ENCODE data around the gene KLF4.
A peak's percentile ranks its signal among the peaks of the same experiment; 100 is the strongest.
"Not testable (repeated sequence)": the region's sequence is repeated elsewhere in the genome, so short reads cannot be mapped to it uniquely, and the experiment has no call there.

The KLF4 gene

DNA sequence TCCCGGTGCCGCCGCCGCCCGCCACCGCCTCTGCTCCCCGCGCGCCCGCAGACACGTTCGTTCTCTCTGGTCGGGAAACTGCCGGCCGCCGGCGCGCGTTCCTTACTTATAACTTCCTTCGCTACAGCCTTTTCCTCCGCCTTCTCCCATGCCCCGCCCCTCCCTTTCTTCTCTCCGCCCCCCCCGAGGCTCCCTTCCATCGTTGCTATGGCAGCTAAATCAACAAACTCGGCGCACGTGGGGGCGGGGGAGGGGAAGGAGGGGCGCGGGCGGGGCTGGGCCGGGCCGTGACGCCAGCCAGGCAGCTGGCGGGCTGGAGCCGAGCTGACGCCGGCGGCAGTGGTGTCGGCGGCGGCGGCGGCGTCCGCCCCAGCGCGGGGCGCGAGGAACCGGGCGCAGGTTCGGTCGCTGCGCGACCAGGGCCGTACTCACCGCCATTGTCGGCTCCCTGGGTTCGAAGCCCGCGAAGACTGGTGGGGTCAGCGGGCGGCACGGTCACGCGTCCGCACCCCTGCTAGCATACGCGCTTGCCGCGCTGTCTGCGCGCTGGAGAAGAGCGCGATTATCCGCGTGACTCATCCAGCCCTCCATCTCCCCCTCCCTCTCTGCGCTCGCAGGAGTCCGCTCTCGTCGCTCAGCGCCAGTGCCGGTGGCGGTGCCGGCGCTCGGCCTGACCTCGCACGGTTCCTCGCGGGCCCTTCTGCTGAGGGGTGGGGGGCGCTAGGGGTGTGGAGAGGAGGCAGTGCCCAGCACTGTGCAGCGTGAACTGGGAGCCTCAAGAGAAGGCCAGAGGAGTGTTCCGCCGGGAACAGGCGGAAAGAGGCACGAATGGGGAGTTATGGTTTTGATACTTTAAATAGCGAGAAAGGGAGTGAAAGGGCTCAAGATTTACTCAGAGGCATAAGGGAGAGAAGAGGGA, at the start of gene KLF4:
KLF4 (minus strand) TSS at position 83 of the 919 bp plus-strand sequence. CDS start 597 bp downstream, outside the sequence.
- peak; percentile 68 for DNase-seq

DNA sequence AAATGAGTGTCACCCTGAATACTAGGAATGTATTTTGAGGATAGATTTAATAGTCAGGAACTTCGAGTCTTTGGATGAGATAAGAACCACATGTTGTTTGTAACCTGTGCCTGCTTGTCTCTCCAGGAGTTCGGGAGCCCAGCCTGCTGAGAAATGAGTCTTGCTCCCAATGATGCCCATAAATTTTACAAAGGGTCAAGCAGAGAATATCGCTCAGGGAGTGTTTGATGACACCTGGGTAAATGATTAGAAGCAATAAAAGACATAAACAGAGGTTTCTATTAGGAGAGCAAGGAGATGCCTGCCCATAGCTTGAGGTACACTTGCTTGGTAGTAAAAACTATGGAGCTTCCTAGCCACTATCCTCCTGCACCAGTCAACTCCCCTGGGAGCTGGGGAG, 46.9 kb upstream of the KLF4 start:
- no peak for DNase-seq

DNA sequence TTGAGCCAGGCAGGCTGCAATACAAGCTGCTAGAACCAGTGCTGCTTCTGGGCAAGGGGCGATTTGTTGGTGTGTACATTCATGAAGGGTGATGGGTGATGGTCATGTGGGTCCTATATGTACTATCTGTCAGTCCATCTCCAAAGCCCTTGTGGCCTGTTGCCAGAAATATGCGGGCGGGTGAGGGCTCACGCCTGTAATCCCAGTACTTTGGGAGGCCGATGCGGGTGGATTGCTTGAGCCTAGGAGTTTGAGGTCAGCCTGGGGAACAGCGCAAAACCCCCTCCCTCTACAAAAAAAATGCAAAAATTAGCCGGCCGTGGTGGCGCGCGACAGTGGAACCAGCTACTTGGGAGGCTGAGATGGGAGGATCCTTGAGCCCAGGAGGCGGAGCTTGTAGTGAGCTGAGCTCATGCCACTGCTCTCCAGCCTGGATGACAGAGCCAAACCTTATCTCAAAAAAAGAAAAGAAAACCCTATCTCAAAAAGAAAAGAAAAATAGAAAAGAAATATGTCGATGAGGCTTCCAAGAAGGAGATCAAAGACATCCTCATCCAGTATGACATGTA, 45.0 kb upstream of the KLF4 start:
- DNase-seq: no peak

DNA sequence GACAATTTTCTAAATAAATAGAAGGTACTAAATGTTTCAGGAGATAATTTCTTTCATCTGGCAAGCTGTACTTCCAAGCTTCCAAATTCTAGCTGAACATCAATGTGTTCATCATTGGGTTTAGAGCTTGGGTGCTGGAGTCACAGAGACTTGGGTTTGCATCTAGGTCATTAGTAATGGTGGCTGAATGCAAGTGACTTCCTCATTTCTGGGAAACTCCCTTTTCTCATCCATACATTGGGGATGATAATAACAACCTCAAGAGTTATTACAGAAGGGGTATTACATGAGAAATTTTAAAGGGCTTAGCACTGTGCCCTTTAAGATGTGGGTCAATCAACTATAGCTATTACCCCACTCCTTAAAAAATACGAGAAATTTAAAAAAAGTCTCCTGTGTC, 41.1 kb upstream of the KLF4 start:
- no peak for DNase-seq

DNA sequence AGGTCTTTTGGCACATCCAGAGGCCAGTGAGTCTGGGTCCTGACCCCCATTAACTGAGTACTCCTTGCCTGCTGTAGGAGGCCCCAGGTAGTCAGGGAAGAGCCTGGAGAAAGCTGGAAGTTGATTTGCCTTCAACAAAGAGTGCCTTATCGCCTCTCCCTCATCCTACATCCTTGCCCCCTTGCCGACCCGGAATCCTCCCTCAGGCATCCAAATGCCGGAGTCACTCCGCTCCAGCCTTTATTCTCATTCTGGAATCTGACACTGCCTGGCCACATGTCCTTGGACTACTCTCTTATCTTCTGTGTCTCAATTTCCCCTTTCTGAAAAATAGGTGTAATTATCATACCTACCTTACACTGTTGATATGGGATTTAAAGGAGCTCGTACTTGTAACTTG, 39.1 kb upstream of the KLF4 start:
- DNase-seq: no peak

DNA sequence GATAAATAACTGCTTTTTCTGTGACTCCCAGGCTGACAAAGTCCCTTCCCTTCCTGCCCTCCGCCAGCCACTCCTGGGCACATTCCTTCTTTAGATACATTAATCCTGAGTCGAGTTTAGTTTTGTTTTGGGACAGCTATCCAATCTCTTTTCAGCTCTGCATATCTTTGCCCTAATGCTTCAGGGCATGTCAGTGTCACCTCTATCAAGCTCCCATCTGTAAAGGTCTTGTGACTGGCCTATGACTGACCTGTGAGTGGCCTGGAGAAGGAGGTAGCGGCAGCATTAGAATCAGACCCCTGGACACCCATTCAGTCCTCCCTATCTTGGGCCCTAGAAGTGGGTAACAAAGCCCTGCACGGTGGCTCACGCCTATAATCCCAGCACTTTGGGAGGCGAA, 34.0 kb upstream of the KLF4 start:
- no peak for DNase-seq

DNA sequence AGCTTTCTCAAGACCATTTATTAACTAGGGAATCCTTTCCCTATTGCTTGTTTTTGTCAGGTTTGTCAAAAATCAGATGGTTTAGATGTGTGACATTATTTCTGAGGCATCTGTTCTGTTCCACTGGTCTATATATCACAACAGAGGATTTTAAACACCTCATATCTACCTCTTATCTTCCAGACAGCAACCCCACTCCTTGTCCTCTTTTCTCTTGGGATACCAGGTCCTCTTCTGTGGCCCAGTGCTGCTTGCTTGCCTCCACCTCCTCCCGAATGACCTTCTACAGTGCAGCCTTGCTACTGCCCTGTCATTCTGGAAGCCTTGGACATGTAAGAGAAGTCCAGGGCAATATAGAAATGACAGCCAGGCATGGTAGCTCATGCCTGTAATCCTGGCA, 30.6 kb upstream of the KLF4 start:
- no peak for DNase-seq

DNA sequence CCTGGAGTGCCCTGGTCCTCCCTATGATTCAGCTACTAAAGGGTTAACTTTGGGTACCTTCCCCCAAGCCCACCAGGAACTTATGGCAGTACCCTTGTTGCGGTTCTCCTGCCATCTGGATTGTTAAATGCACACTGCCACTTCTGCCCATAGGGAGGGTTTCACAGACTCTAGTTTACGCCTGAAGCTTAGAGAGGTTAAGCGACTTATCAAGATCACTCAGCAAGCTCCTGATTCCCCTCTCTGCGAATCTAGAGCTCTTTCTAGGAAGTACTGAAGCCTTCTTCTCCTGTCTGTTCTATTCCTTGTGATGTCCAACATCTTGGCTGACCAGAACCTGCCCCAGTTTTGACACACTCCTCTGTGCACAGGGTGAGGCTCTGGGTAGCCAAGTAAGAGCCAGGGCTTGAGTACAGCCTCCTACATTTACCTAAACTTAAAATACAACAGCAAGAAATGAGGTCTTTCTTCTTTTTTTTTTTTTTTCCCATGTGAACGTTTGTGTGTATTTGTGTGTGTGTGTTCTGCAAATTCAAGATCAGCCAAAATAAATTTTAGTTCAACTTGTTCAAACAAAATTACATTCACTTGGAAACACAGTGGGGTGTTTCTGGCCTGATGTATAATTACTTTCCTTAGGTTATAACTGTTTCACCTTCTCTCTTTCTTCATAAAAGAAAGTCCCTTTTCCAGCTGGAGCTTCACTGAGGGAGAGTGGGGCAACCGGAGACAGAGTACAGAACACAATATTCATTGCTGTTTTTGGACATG, 28.7 kb upstream of the KLF4 start:
- no peak for DNase-seq

DNA sequence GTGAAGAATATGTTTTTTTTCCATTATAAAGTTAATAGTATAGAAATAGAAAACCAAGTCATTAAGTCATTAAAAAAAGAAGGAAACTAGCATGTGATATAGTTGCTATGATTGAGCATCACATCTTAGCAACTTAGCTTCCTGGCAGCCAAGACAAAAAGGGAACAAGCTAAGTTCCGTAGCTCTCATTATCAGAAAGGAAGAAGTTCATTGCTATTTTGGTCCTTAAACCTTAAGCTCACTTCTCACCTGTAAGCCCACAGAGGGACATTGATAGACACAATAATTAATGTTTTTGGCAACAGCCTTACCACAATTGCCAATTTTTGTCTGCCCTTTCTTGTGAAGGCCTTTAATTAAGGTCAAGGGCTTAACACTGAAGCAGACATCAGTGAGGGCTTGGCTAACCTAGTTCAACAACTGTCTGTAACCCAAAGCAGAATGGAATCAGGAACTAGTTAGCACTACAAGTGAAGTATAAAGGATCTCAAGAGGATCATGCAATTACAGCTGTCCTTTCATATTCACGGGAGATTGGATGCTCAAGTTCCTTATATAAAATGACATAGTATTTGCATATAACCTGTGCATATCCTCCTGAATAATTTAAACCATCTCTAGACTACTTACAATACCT, 24.0 kb upstream of the KLF4 start:
- peak; percentile 10 for DNase-seq

DNA sequence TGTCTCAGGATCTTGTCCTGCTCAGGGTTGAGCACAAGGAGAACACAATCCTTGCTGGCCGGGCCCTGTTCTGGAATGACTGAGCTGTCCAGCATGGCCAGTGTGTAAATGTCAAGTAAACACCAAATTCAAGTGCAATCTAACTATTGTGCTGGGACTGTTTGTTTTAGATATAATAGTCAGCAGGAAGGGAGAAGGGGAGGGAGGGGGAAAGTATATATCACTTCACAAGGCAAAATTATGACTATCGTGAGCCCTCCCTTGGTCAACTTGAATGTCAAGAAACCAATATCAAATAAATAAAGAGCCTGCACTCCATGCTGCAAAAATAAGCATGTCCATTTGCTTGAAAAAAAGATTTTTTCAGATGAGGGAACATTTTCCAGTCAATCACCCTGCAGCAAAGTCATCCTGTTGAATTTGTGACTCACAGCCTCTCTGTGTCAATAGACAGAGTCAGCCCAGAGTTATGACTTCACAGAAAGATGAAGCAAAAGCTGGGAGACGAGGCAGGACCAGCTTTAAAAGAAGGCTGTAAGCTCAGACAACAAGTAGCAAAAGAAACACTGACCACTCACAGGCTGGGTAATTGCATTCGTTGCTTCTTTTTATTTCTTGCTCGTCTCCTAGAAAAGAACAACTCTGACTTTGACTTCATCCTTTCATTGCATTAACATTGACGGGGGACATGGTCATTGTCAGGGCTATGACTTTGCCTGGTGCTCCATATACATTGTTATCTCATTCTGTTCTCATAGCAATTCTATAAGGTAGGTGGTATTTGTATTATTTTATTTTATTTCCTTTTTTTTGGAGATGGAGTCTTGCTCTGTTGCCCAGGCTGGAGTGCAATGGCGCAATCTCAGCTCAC, 15.3 kb upstream of the KLF4 start:
- DNase-seq: no peak

DNA sequence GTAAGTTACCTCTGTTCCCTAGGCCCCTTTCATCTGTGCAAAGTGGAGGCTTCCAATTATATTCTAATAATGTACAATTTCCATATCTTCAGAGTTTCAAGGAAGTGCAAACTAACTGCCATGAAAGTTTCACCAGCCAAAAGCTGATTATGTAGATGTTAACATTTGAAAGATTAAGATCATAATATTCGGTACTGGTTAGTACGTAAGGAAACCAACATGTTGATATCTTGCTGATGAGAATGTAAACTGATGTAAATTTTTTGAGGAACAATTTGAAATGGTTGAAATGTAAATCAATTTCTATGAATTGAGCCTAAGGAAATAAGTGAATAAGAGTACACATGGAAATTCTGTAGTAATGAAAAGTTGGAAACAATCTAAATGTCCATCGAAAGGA, 12.9 kb upstream of the KLF4 start:
- DNase-seq: no peak

DNA sequence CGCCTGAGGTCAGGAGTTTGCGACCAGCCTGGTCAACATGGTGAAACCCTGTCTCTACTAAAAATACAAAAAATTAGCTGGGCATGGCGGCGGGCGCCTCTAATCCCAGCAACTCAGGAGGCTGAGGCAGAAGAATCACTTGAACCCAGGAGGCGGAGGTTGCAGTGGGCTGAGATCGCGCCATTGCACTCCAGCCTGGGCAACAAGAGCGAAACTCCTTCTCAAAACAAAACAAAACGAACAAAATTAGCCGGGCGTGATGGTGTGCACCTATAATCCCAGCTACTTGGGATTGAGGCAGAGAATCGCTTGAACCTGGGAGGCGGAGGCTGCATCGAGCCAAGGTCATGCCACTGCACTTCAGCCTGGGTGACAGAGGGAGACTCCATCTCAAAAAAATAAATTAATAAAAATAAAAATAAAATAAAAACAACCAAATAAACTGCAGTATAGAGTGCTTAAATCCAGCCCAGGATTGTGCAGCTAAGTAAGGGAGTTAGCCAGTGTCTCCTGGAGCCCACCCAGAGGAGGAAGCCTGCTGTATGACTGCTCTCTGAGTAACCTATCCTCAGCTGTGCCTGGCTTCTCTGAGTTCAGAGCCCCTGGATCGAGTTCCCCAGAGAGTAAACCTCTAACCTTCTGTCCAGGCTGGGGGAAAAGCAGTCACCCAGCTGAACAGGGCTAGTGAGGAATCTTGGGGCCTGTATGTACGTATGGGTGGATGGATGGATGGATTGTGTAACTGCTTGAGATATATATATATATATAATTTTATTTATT, 11.0 kb upstream of the KLF4 start:
- not testable (repeated sequence) for DNase-seq

DNA sequence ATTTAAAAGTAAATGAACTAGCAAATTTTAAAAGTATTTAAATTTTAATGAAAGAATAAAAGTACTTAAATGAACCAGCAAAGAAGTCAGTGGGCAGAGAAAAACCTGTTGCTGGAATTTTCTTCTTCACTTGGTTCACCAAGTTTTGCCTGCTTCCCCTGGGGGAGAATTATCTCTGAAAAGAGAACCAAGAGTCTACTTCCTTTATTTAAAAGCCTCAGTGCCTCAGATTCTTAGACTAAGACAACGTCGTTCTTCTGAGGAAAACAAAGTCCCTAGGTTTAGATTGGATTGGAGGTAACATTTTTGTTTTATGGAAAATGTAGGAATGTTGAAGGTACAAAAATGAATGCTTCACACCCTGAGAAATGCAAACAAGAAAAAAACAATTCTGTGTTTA, 7.4 kb upstream of the KLF4 start:
- DNase-seq: no peak

DNA sequence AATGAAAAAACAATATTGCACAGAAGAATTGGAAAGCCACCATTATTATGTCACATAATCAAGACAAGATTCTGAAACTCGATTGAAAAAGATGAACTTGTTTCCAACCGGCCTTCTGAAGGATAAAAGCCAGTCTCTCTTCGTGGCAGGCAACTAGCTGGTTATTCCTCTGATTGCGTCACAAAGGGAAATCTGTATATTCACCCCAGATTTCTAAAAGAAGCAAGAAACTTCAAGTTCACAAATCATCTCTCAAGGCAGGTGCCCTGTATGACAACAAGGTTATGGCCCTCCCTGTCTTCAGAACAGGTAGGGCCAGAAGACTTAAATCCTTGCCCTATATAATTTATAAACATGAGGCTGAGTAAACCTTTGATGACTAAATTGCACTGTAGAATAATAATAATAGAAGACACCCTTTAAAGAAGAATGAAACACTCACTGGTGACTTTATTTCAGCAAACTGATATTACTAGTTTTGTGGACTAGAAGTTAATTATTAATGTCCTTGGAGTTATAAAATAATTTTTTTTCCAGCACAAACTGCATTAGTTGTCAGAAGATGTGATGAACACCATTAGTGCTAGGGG, 2.9 kb upstream of the KLF4 start:
- DNase-seq: no peak

DNA sequence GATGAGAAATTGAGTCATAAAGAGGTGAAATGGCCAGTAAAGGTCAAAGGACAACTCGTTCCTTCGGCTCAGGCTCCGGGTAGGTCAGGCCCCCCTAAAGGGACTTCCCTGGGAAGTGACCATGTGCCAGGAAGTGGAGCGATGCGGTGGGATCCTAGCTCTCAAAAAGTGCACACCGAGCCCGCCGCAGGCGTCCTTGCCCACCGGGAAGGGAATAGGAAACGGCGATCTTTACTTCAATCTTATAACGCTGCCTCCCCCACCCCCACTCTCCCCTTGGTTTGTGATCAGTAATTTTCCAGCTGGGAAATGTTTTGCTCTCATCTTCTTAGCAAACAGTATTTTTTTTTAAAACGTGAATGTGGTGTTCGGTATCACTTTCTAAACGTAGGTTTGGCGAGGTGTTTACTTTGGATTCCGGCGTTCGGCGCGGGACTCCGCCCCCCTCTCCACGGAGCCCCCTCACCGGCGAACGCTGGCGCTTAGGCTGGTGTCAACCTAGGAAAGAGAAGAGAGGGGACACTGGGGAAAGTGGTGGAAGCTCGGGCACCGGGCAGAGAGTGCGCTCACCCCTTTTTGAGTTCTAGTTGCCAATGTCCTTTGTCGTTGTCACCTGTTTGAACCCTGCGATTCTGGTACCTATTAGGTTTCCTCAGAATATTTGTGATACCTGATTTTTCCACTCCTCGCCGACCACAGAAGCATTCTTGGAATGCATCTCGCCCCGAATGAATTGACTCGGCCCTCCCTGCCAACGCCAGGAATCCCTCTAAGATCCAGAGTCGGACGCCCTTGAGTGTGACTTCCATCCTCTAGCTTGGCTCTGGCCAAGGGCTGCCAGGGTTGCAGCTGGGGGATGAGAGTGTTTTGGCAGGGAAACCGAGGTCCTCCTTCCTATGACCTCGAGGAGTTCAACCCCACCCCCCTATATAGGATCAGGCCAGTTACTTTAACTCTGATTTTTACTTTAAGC, 1.8 kb upstream of the KLF4 start:
- no peak for DNase-seq

DNA sequence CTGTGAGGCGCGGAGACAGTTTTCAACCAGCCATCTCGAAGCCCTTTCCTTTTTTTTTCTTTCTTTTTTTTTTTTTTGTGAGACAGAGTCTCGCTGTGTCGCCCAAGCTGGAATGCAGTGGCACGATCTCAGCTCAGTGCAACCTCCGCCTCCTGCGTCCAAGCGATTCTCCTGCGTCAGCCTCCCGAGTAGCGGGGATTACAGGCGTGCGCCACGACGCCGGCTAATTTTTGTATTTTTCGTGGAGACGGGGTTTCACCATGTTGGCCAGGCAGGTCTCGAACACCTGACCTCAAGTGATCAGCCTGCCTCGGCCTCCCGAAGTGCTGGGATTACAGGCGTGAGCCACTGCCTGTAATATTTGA, 1.0 kb upstream of the KLF4 start:
- DNase-seq: not testable (repeated sequence)

DNA sequence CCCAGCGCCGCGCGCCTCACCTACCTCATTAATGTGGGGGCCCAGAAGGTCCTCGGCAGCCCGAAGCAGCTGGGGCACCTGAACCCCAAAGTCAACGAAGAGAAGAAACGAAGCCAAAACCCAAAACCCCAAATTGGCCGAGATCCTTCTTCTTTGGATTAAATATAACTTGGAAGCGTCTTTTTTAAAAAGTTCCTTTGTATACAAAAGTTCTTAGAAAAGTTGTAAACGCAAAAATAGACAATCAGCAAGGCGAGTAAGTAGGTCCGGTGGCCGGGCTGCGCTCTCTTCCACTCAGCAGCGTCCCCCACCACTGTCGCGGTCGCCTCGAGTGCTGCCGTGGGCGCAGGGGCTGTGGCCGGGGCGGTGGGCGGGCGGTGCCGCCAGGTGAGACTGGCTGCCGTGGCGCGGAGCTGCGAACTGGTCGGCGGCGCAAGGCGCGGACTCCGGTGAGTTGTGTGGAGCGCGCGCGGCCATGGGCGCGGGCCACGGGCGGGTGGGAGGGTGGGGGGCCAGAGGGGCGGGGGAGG, 360 bp downstream of the KLF4 start:
- no peak for DNase-seq

DNA sequence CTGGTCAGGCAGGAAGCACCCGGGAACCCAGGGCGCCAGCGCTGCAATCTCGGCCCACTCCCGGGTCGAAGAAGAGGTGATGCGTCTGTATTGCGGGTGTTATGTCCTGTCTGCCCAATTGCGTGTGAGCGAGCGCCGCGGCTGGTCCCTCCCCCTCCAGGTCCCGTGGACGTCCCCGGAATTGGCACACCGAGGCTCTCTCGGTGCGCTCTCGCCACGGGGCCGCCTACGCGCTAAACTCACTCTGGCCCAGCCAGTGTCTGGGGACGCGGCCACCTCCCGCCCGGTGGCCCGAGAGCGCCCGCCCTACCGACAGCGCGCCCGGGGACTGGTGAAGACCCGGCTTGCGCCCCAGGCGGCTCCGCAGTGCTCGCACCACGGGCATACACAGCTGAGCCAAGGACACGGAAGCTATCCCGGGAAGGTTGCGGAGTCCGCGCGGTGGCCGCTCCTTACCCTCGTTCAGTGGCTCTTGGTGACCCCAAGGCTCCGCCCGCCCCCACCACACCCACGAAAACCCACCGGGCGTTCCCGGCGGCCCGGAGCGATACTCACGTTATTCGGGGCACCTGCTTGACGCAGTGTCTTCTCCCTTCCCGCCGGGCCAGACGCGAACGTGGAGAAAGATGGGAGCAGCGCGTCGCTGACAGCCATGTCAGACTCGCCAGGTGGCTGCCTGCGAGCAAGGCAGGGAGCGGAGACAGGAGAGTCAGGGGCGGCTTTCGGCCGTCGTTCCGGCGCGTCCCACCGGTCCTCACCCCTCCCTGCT, 1.0 kb downstream of the KLF4 start:
- peak; percentile 26 for DNase-seq

Measured in CD4-positive, alpha-beta T cell treated with Interleukin-10 for 1 hour (primary cell).